Stimulated activated CD4-positive, alpha-beta T cell treated with anti-CD3 and anti-CD28 coated beads, Interleukin-2, amount 100 ng/mL, for 4 hours (primary cell): Measurements from ENCODE around the gene ANKMY1.

Source experiments
- DNase-seq: peaks from one replicate; pipeline ENCODE4 v3.0.0-alpha.2; 2020; ENCODE audit warnings: low read depth

ANKMY1 gene

GRCh38 chr2:240557808-240558207, at the start of gene ANKMY1:
ANKMY1 (minus strand) TSS chr2:240557988; CDS start chr2:240557335, 653 bp downstream.
- peak; percentile 57 for DNase-seq

- no peak for DNase-seq
These were observed 48.3 kb upstream of the ANKMY1 start for GRCh38 chr2:240605867-240606743.

- DNase-seq: no peak
These were observed 47.3 kb upstream of the ANKMY1 start for GRCh38 chr2:240604939-240605716.

GRCh38 chr2:240604291-240604938, 46.6 kb upstream of the ANKMY1 start:
- DNase-seq: no peak

- no peak for DNase-seq
These were observed 46.1 kb upstream of the ANKMY1 start for GRCh38 chr2:240603846-240604245.

- no peak for DNase-seq
These were observed 45.5 kb upstream of the ANKMY1 start for GRCh38 chr2:240603081-240603835.

- no peak for DNase-seq
These were observed 44.7 kb upstream of the ANKMY1 start for GRCh38 chr2:240602266-240603050.

DNA sequence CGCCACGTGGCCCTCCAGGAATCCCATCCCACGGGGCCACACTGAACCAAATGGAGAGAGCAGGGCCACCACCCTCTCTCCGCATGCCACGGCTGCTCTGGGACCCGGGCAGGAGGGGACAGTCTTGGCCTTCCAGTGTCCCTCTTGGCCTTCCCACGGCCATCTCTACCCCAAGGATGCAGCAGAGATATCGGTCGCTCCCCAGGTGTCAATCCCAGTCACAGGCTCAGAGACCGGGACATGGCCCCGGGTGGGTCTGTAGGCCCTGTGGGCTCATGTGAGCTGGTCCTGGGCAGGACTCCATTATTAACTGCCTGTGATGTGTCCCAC, 44.0 kb upstream of the ANKMY1 start:
- no peak for DNase-seq

DNA sequence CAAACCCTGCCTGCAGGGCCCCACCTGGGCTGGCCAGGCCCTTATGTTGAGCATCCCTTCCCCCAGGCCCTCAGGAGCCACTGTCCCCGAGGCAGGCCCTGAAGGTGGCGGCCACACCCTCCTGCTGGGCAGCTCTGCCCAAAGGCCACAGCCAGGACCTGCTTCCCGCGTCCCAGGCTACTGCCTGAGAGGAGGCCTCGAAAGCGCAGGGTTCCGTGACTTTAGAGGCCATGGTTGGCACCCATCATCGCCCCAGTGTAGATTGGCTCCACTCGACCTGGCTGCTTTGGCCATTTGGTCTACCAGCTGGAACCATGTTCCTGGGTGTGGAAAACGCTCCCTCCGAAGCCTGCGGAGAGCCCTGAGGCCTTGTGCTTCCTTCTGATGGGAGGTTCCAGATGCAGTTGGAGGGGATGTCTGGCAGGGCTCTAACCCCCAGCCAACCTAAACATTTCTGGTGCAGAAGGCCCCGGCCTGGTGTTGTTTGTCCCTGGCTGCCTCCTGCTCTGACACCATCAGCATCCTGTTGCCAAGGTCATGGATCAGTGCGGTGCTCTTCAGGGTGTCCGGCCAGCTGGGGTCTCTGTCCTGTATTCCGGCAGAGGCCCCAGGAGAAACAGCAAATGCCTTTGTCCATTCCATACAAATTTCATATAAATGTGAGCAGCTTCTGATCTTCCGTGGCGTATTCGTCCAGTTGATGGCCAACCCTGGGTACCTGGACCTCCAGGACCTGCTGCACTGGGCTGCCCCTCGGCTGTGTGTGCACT, 43.5 kb upstream of the ANKMY1 start:
- DNase-seq: no peak

- no peak for DNase-seq
These were observed 42.7 kb upstream of the ANKMY1 start for GRCh38 chr2:240600451-240600961.

DNA sequence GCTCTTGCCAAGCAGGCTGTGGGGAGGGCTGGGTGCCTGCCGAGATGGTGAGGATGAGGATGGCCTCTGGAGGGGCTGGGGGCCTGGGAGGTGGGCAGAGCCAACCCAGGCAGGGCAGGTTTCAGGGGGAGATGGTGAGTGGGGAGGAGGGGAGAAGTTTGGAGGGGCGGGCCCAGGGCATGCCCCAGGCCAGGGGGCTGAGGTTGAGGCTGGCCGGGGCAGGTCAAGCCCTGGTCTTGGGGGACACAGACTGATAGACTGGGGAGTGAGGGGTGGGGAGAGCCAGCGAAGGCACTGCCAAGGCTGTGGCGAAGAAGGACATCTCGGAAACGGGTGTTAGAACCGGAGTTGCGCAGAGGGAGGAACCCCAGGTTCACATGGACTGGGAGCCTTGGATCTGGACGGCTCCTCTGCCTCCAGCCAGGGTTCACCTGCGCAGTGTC, 41.4 kb upstream of the ANKMY1 start:
- DNase-seq: no peak

GRCh38 chr2:240598311-240598911, 40.6 kb upstream of the ANKMY1 start:
- DNase-seq: no peak

- no peak for DNase-seq
These were observed 39.8 kb upstream of the ANKMY1 start for GRCh38 chr2:240597419-240598181.

- DNase-seq: no peak
These were observed 39.2 kb upstream of the ANKMY1 start for GRCh38 chr2:240597054-240597418.

GRCh38 chr2:240596491-240596931, 38.7 kb upstream of the ANKMY1 start:
- DNase-seq: no peak

DNA sequence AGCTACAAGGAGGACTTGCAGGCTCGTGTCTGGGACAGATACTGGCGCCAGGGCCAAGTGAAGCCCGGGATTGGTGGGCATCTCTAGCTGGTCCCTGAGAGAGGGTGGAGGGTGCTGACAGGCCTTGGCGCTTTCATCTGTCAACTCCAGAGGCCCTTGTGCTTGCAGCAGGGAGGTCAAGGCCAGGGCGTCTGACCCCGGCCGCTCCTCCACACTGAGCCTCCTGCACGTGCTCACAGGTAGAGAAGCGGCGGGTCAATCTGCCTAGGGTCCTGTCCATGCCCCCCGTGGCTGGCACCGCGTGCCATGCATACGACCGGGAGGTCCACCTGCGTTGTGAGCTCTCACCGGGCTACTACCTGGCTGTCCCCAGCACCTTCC, 38.3 kb upstream of the ANKMY1 start:
- DNase-seq: no peak

DNA sequence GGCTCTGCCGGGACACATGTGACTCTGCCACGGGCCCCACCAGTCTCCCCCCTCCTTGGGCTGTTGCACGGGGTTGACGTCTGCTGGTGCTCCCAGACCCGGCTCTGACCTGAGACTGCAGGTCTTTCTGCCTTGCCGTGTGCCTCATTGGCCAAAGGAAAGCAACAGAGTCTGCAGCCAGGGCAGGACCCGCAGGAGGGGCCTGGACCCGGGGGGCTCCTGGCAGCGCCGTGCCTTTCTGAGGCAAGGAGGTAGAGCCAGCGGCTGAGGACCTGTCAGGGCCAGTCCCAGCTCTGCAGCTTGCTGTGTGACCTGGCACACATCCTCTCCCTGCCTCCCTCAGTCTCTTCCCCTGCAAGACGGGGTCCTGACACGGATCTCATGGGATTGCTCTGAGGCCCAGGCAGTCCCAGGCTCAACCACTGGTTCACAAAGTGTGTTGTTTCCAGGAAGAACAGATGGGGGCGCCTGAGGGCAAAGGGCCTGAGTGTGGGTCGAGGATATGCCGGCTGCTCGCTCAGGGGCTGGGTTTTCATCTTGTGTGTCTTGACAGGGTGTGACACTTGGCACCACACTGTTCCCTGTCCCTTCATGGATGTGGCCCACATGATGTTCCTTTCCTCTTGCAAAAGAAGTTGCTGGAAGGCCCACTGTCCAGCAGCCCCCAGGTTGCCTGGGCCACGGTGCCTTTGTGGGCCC, 37.7 kb upstream of the ANKMY1 start:
- no peak for DNase-seq
